GM19467 (cell line): ENCODE results near the gene ST13.
"Not testable (repeated sequence)": the region's sequence is repeated elsewhere in the genome, so short reads cannot be mapped to it uniquely, and the experiment has no call there.

Experiments used
- ATAC-seq: cut with Tn5 transposase; IDR thresholded peaks from one replicate; pipeline ENCODE4 v1.9.1; 2021; ENCODE audit warnings: mild to moderate bottlenecking, moderate library complexity; ENCODE audit not compliant: unreplicated experiment

The ST13 gene

DNA sequence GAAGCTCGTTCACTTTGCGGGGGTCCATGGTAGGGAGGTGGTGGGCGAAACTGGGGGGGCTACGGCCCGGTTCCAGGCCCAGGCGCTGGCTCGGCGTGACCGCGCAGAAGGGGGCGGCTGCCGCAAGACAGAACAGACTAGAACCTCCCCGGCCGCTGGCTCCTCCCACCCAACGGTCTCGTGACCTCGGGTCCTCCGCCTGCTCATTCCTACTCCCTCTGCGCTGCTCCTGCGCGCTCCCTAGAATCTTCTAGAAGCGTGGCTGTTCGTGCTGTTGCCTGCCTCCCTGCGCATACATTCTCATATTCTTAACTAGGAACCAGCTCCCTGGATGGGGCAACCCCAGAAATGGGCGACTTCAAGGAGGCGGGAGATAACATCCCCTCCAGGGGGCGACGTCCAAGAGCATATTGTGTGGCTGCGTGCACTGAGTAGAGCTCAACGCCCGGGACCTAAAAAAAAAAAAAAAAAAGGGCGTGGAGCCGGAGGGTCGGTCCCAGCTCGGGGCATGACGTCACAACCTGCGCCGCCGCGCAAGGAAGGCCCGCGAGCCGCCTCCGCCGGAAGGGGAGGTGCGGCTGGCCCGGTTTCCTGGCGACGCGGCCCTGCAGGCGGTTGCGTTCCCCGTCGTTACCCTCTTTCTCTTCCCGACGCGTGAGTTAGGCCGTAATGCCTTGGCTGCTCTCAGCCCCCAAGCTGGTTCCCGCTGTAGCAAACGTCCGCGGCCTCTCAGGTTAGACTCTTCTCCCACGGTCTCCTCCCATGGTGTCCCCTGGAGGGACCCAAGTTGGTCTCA lies at the start of gene ST13, which contains the start of gene XPNPEP3:
TSS of gene ST13 (minus strand) at position 127 of the 796 bp plus-strand sequence. CDS start at position 28, 99 bp downstream.
TSS of gene XPNPEP3 (plus strand) at position 636 of the 796 bp plus-strand sequence. CDS start at position 670, 34 bp downstream.
- ATAC-seq: peak; percentile 86

DNA sequence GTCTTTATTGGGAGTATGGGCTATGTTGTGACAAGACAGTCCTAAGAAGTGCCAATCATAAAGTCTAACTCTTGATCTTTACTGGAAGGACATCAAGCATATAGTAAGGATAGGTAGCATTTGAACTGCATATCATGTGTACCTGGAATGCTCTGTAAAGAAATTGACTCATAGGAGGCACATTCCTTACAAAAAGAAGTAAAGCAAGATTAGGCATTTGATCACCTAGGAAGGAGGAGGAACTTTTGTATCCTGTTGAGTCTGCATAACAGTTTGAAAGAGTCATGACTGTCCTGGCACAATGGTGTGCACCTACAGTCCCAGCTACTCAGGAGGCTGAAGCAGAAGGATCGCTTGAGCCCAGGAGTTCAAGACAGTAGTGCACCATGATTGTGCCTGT lies 47.7 kb upstream of the ST13 start:
- no peak for ATAC-seq

DNA sequence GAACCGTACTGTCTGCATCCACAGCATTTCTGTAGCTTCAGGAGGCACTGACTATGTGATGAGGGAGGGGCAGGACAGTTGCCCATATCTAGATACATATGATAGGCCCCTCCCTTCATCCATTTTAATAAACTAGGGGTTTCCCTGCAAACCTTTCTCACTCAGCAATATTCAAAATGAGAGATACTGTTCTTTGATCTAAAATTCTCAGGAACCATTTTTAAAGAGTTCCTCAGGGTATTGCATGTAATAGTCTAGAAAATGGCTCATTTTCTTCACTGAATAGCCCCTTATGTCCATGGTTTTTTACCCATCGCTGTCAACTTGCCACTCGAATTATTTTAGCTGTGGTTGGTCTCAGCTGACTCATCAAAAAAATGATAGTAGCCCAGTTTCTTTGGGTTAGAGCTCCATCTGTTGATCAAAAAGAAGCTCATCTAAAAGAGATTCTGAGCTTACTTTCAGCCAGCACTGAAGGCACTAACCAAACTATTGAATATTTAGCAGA lies 42.5 kb upstream of the ST13 start:
- ATAC-seq: no peak

DNA sequence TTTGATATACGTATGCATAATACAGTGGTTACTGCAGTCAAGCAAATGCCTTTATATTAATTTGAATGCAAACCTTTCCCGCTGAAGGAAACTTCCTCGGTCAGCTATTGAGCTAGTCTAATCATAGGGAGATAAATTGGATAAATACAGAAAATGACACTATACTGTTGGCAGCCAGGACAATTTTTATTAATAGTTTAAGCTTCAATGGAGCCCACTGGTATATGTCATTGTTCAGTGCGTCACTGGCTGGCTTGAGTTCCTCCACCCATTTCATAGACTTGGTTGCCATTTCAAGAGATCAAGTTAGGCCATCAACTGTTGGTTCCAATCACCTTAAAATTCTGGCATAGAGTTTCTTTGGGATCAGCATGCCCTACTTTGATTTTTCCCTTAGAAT lies 38.0 kb upstream of the ST13 start:
- no peak for ATAC-seq

DNA sequence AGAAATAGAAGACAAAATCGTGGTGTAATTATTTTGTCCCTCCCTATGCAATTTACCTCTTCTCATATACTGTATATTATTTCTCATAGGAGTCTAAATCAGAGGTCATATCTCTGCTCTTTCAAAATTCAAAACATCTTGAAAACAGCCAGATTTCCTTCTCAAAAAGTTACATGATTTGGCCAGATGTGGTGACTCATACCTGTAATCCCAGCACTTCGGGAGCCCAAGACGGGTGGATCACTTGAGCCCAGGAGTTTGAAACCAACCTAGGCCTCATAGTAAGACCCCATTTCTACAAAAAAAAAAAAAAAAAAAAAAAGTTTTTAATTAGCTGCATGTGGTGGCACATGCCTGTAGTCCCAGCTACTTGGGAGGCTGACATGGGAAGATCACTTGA lies 34.4 kb upstream of the ST13 start:
- no peak for ATAC-seq

DNA sequence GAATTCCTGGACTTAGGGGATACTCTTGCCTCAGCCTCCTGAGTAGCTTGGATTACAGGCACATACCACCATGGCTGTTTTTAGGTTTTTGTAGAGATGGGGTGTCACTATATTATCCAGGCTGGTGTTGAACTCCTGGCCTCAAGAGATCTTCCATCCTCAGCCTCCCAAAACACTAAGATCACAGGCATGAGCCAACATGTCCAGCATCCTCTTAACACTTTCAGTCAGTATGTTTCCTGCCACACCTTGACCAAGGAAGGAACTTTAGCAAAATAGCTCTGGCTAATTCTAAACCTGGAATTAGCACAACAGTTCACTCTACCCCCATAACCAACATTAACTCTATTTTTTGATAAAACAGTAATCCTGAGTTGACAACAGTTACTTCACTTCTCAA lies 32.7 kb upstream of the ST13 start:
- no peak for ATAC-seq

DNA sequence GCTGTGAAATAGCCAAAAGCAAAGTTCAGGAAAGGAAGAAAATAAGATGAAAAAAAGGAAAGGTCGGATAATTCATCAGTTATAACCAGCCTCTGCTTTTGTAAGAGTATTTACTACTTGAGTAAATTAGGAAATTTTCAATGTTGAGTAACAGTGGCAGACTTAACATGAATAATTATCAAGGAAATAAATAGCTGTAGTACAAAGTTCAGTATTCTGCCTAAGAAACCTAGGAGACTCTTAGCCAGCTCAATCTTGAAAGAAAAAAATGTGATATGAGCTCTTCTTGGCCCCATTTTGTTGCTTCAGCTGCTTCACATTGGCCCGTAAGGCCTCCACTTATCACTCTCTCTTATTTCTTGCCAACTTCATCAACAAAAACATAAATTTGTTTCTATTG lies 22.5 kb upstream of the ST13 start:
- no peak for ATAC-seq

DNA sequence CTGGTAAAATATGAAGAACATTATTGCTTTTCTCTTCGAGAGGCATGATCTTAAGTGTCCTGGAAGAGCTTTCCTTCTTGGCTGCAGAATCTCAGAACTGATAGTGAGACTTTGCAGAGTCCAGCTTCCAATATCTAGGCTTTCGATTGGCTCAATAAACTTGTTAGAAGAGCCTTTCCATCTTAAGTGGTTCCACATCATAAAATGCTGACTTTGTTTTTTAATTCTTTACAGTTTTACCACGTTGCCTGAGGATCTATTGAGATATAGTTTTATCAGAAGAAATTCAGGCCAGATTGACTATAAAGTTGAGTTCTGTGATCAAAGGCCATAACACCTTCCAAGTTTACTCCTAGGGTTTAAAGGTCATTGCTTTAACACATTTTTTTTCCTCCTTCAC lies 21.0 kb upstream of the ST13 start:
- no peak for ATAC-seq

DNA sequence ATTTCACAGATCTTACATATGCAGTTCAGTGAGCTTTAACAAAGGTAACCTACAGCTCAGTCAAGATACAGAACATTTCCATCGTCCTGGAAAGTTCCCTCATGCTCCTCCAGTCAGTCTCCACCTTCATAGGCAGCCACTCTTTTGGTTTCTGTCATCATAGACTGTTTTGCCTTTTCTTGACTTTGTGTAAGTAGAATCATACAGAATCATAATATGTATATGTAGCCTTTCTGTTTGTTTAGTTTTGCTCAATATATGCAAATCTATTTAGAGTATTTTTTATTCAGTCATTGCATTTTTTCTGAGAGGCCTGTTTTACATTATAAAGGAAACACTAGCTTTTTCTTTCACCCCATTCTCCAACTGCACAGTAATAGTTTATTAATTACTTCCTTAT lies 20.5 kb upstream of the ST13 start:
- ATAC-seq: no peak

DNA sequence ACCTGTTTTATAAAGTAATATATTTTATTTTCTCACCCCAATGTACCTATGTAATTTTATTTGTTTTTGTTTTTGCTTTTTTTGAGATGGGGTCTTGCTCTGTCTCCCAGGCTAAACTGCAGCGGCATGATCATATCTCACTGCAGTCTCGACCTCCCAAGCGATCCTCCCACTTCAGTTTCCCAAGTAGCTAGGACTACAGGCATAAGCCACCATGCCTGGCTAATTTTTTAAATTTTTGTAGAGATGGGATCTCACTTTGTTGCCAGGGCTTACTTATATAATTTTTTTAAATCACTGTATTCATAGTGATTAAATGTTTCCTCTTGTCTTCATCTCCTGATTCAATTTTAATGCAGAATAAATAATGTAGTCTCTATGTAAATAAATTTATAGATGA lies 18.7 kb upstream of the ST13 start:
- ATAC-seq: no peak

DNA sequence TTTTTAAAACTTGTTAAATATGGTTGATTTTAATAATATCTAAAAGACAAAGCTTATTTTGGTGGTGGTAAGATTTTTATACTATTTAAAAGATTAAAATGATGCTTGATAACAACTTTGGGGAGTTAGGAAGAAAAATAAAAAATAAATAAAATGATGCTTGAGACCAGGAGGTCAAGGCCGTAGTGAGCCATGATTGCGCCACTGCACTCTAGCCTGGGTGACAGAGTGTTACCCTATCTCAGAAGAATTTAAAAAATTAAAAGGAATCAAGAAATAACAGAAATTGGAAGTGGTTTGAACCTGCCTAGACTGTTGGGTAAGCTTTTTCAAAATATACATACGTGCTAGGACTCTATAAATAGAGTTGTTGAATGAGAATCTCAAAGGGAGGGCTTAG lies 17.6 kb upstream of the ST13 start:
- ATAC-seq: no peak

DNA sequence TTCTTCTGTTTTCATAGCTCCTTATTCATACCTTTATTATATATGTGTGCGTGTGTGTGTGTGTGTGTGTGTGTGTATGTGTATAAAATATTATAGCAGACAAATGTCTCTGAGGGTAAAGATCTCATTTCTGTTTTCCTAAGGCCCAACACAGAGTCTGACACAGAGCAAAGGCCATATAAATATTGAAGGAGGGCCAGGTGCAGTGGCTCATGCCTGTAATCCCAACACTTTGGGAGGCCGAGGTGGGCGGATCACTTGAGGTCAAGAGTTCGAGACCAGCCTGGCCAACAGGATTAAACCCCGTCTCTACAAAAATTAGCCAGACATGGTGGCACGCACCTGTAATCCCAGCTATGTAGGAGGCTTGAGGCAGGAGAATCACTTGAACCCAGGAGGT lies 11.9 kb upstream of the ST13 start:
- ATAC-seq: not testable (repeated sequence)

DNA sequence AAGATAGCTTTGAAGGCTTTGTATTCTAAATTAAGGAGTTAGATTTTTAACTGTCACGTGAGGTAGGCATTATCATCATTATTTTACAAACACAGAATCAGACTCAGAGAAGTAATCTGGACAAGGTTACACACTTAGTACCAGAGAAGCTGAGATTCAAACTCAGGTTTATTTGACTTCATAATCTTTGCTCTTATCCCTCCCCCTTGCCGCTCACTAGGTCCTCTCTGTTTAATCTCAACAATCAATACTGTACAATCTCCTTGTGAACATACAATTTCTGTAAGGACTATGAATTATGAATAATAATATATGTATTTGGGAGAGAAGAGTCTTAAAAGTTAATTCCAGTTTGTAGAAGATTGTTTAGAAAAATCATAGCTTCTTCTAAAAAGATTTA lies 10.7 kb upstream of the ST13 start:
- ATAC-seq: no peak

DNA sequence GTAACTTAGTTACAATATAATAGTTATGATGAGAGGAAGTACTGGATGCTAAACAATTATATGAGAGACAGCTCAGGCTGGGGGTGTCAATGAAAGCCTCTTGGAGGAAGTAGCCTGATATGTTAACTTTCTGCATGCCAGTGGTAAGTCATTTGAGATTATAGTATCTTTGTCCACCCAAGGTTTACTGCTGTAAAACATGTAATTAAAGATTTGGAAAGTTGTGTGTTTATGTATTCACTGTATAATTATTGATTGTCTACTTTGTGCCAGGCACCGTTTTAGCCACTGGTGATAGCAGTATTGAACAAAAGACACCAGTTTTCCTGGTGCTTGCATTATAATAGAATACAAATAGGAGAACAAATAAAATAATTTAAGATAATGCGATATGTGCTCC lies 6.1 kb upstream of the ST13 start:
- ATAC-seq: no peak

DNA sequence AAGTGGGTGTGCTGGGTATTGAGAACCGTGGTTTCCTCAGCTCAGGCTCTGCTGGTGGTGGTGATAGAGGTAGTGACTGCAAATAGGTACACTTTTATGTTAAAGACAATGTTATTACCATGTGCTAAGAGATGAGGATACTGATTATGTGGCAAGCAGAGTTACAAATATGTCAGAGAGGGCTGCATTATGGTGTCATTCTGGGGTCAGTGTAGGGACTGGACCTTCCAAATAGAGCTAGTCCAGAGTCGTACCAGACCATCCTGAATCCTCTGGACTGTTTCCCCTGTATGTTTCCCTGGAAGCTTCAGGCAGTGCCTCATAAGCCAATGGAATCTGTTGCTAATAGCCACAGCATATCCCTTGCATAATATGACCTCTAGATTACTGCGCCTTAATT lies 5.6 kb upstream of the ST13 start, which contains the start of gene DNAJB7:
TSS of gene DNAJB7 (minus strand) at position 101 of the 400 bp plus-strand sequence. CDS start 119 bp downstream, outside the sequence.
- ATAC-seq: no peak

DNA sequence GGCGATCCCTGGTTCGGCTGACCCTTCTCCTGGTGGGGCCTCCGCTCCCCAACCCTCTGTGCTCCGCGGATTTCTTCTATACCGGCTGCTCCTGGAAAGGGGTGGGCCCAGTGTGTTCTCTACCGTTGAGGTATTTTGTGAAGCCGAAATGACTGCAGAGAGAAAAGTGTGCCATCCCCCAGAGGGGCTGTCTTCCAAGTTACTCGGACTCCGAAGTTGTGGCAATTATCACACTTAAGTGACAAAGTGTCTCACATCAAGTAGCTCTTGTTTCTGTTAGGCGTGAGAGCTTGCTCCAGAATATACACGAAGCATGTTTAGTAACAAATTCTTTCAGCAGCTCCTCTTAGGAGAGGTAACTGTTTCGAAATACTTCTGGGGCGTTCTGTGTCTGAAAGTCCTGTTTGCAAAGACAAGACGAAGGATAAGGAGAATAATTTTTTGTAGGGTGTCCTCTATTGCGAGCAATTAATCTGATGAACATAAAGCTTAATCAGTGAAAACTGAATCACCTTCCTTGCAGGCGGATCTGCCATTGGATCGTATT lies 943 bp upstream of the ST13 start:
- ATAC-seq: no peak

DNA sequence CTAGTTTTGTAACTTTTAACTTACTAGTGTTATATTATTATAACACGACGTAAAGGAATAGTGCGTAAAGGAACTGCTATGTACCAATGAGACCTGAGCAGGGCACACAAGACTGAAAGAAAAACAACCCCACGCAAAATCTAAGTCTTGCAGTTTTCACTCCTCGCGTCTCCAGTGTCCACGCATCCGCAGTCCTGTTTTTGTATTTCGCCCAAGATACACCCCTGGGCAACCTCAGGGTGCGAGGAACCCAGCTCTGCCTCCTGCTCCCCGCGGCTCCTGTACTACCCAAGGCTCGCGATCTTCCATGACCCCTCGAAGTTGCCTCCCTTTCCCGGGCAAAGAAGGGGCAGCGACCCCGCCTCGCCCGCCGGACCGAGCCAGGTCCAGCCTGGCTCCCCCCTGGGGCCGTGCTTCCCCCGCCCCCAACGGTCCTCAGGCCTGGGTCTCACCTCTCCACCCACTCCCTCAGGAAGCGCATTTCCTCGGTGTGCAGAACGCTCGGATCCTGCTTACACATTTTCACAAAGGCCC lies 393 bp downstream of the ST13 start:
- ATAC-seq: peak; percentile 11

DNA sequence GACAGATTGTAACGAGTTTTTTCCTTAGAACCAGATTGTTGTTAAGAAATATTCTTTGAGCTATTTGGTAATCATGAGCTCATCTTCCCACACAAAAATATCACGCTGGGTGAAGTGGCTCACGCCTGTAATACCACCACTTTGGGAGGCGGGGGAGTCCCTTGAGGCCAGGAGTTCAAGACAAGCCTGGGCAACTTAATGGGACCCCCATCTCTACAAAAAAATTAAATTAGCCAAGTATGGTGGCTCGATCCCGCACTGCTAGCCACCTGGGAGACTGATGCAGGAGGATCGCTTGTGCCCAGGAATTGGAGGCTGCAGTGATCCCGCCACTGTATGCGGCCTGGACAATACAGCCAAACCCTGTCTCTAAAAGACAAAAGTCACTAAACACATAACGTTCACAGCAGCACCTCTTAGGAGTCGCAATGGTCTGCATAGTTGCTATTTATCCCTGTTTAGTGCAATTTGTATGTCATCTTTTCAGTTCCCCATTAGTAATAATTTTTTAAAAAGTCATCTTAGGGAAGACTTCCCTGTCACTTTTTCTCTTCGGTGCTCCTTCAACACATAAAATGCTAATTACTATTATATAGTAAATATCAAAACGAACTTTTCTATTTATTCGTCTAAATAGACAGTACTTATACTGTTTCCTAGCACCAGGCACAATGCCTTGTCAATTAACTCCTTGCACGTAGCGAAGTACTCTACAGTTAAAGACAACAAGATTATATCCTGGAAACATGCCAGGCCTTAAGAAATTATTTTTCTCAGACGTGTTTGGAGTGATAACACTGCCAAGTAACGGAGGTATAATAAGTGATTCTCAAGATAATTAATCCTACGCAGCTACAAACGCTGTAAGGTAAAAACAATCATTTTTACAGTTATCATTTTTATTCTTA lies 1.1 kb downstream of the ST13 start:
- ATAC-seq: no peak

DNA sequence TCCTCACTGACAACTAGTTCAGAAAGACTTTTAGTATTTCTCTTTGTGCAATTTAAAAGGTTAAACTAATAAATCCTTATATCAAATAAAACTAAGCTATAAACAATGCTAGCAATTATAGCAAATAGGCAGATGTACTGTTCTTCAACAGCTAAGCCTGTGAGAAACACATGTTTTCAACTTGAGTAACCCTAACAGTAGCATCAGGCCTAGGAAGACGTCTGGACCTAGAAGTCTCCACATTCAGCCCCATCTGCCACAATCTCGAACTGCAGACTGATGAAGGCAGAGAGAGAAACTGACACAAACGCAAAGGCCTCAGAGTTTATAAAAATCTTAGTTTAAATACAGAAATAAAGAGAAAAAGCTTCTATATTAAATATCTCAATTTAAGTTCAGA lies 2.5 kb downstream of the ST13 start:
- ATAC-seq: no peak

DNA sequence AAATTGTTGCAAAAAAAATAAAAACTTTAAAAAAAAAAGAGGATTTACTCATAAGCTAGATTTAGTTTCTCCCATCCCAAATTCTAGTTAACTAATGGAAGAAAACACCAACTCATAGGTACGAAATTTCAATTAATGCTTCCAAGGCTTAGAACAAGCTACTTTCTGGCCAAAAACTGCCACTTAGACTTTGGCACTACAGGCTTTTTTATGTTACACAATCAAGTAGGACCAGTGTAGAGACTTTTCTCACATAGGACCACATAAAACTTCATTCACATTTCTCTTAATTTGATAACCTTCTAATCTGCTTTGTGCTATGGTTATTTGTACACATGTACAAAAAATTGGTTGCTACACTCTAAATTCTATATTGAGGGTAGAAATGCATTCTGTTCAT lies 3.1 kb downstream of the ST13 start:
- no peak for ATAC-seq

DNA sequence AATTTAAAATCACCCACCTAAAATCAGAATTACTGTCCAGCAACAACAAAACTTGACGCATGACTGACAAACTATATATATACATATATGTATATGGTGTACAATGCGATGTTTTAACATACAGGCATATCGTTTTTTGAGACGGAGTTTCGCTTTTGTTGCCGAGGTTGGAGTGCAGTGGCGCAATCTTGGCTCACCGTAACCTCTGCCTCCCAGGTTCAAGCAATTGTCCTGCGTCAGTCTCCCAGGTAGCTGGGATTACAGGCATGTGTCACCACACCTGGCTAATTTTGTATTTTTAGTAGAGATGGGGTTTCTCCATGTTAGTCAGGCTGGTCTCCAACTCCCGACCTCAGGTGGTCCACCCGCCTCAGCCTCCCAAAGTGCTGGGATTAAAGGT lies 10.6 kb downstream of the ST13 start:
- ATAC-seq: not testable (repeated sequence)
